Heart right ventricle (tissue), 16 donors: ENCODE data around the gene SFTPB. TPM values are rescaled to one million over a fixed set of nuclear protein-coding genes. Genes with fewer than 3 reads are reported as not detected.

Source experiments
- ATAC-seq, 8 donors: fragments of 200-7000 bp; cut with Tn5 transposase; one replicate each; pipeline ENCODE4 v1.9.1; 2020; ENCODE audit warnings: mild to moderate bottlenecking in 8 of 8, moderate library complexity in 8 of 8, moderate number of reproducible peaks in 1 of 8
- DNase-seq, 2 donors: peaks; one replicate each; pipeline ENCODE4 v3.0.0-alpha.2; 2020
- H3K27ac ChIP-seq, 10 donors: fragments of 200-600 bp; sonication (generic) in 2 of 10; one replicate each; pipeline versions ENCODE4 v1.5.0 to v1.8.0; 2020 to 2022; ENCODE audit warnings: mild to moderate bottlenecking in 3 of 10
- H3K27me3 ChIP-seq, 7 donors: fragments of 200-600 bp; one replicate each; pipeline ENCODE4 v1.8.0; 2021 to 2022; ENCODE audit warnings: mild to moderate bottlenecking in 2 of 7
- H3K36me3 ChIP-seq, 9 donors: fragments of 200-600 bp; sonication (generic) in 1 of 9; one replicate each; pipeline versions ENCODE4 v1.5.0 to v1.8.0; 2020 to 2022; ENCODE audit warnings: mild to moderate bottlenecking in 2 of 9
- H3K4me1 ChIP-seq, 9 donors: fragments of 200-600 bp; sonication (generic) in 1 of 9; one replicate each; pipeline versions ENCODE4 v1.5.0 to v1.8.0; 2020 to 2022; ENCODE audit warnings: mild to moderate bottlenecking in 4 of 9
- H3K4me3 ChIP-seq, 10 donors: fragments of 200-600 bp; sonication (generic) in 2 of 10; one replicate each; pipeline versions ENCODE4 v1.5.0 to v1.8.0; 2020 to 2022; ENCODE audit warnings: mild to moderate bottlenecking in 7 of 10, moderate library complexity in 2 of 10
- H3K9me3 ChIP-seq, 11 donors: fragments of 200-600 bp in 10 of 11; sonication (generic) in 2 of 11; one replicate each; pipeline versions ENCODE4 v1.5.0 to v1.8.0; 2013 to 2022; ENCODE audit warnings: mild to moderate bottlenecking in 2 of 11, control low read depth in 1 of 11, moderate library complexity in 1 of 11
- WGBS, 2 donors: extraction: QIAGEN DNeasy Blood & Tissue Kit; methylation state at CpG; one replicate each; pipeline ENCODE4 v1.1.7; 2013; ENCODE audit warnings: inconsistent platforms in 1 of 2; 5-methylcytosine and 5-hydroxymethylcytosine counted together
- intact Hi-C, 10 donors: fragments of 100-400 bp; cut with DNase I; formaldehyde crosslinking; loops; one replicate each; pipeline versions ENCODE4 v1.11.1 to v1.14.2; 2022
- polyA plus RNA-seq, 2 donors: library from polyadenylated mRNA; stranded (reverse); fragments of 200-250 nt; gene quantifications; one replicate each; pipeline ENCODE4 v1.2.3, GENCODE V29; 2013
- total RNA-seq, 10 donors: library from RNA; stranded (reverse); fragmentation: NEBNext Ultra II Directional in 3 of 10; extraction: Animal tissue kit (Norgen Biotek cat#: 25700) in 3 of 10; gene quantifications; one replicate each; pipeline versions ENCODE4 v1.2.1 to v1.2.4, GENCODE V29; 2021 to 2023
- TF ChIP-seq, protein P1 (sequence below), 9 donors: fragments of 200-600 bp; sonication (generic) in 2 of 9; IDR thresholded peaks; one replicate each; pipeline versions ENCODE4 v1.5.0 to v1.8.0; 2021 to 2022; ENCODE audit warnings: antibody characterized with exemption in 9 of 9, mild to moderate bottlenecking in 5 of 9, moderate library complexity in 1 of 9
- donor health status: Arrhythmogenic right ventricular cardiomyopathy.
- donor health status: ischemic (EF 13 %, LVEDD 7.1; RV severe dilation, severe dysfunction).
- donor health status: healthy with polysubstance abuse.
- donor health status: DM: no; HTN: yes; CAD: no.
- donor health status: DM: no; HTN: no; CAD: no.
- donor health status: ischemic (EF 25% LVEDD 6.9; RV normal size, moderate dysfunction).
- donor health status: ischemic (EF 25% LVEDD 5.7; RV mildly dilated, moderate dysfunction).
- donor health status: healthy.
- donor health status: DM: yes; HTN: yes; CAD: no.
- donor health status: Ischemic cardiomyopathy.
- donor health status: ischemic (EF 35%, LVEDD 5.7; RV mildly dilated, moderate dysfunction).
- donor health status: nonischemic (EF 11% LVEDD 7.7; RV severe dilation, severe dysfunction).
- donor health status: DM: yes; HTN: yes; CAD: no.
- donor health status: PGD.
- donor health status: ischemic (EF 29% LVEDD 5.4; RV normal size, mild dysfunction).
- donor health status: nonischemic (EF 23%, LVEDD 6.1; RV moderate dilation, normal function).

The SFTPB gene
- total and polyA plus RNA-seq, 12 donors = 0.62 to 1.2 TPM; not detected in 10

DNA sequence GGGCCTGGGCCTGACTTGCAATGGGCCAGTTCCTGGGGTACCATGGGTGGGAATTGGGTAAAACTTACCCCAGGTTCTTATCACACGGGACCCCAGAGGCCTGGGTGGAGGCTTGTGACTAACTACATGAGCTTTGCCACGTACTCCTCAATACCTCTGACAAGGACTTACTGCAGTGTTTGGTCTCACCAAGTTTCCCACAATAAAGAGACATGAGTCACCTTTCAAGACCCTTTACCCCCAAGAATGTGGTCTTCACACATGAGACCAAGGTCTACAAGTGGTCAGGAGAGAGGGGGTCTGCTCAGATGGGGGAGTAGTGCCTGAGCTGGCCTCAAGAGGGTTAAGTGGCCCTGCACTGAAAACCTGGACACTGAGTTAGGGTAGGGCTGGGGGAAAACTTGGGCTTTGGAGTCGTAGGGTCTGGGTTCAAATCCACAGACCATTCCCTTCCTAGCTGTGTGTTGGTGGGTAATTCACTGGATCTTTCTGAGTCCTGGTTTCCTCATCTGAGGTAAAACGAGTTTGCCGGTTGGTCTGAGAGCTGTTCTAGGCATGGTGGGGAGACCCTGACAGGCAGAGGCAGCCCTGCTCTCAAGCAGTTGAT, 24.1 kb upstream of the SFTPB start:
- H3K36me3 ChIP-seq = no peaks in the 10 kb centered on the region
- no peaks in the 10 kb centered on the region for H3K9me3 ChIP-seq
- TF ChIP-seq, protein P1, sequence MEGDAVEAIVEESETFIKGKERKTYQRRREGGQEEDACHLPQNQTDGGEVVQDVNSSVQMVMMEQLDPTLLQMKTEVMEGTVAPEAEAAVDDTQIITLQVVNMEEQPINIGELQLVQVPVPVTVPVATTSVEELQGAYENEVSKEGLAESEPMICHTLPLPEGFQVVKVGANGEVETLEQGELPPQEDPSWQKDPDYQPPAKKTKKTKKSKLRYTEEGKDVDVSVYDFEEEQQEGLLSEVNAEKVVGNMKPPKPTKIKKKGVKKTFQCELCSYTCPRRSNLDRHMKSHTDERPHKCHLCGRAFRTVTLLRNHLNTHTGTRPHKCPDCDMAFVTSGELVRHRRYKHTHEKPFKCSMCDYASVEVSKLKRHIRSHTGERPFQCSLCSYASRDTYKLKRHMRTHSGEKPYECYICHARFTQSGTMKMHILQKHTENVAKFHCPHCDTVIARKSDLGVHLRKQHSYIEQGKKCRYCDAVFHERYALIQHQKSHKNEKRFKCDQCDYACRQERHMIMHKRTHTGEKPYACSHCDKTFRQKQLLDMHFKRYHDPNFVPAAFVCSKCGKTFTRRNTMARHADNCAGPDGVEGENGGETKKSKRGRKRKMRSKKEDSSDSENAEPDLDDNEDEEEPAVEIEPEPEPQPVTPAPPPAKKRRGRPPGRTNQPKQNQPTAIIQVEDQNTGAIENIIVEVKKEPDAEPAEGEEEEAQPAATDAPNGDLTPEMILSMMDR (IDR thresholded peaks at IDR 0.05) = no peak
- no peaks in the 10 kb centered on the region for H3K27me3 ChIP-seq
- WGBS, 2 donors = 88 to 91% methylated on average over 5 of the region's 5 CpGs
- intact Hi-C loops = no loop called here
- no peak overlapping the region for H3K4me3 ChIP-seq
- no peak for ATAC-seq
- DNase-seq = no peak
- H3K4me1 ChIP-seq = no peaks in the 10 kb centered on the region
- H3K27ac ChIP-seq = no peak overlapping the region

DNA sequence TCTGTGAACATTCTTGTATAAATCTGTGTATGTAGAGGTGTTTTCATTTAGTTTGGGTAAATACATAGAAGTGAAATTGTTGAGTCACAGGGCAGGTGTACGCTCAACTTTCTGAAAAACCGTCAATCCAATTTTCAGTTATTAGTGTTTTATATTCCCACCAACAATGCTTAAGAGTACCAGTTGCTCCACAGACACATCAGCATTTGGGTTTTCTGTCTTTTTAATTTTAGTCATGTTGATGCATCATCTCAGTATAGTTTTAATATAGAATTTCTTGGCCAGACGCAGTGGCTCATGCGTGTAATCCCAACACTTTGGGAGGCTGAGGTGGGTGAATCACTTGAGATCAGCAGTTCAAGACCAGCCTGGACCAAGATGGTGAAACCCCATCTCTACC, 22.9 kb upstream of the SFTPB start:
- no peak for ATAC-seq

DNA sequence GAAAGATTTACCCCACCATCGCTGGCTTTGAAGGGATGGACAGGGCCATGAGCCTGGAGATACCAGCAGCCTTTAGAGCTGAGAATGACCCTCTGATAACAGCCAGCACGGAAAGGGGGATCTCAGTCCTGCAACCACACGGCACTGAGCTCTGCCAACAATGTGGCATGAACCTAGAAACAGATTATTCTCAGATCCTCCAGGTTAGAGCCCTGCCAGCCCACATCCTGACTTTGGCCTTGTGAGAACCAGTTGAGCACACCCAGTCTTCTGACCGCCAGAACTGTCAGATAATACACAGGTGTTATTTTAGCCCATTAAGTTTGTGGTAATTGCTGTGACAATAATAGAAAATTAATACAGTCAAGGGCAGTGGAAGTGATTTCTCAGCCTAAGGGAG, 16.8 kb upstream of the SFTPB start:
- no peaks in the 10 kb centered on the region for H3K36me3 ChIP-seq
- H3K27ac ChIP-seq = no peak overlapping the region
- H3K27me3 ChIP-seq = no peaks in the 10 kb centered on the region
- no peaks in the 10 kb centered on the region for H3K9me3 ChIP-seq
- no peak for ATAC-seq
- no peak overlapping the region for H3K4me3 ChIP-seq
- intact Hi-C loops = no loop called here
- no peak for DNase-seq
- H3K4me1 ChIP-seq = peaks cover 3 to 23% (median 14%) of the 10 kb centered on the region in 9 donors
- TF ChIP-seq, protein P1 (IDR thresholded peaks at IDR 0.05) = no peak
- 70 to 78% methylated on average over 4 of the region's 4 CpGs for WGBS, 2 donors

More for the DNA sequence above, 22.9 kb upstream of the SFTPB start:
- WGBS, 2 donors = 91 to 94% methylated on average over 4 of the region's 4 CpGs
- intact Hi-C loops = no loop called here
- H3K36me3 ChIP-seq = no peaks in the 10 kb centered on the region
- H3K9me3 ChIP-seq = no peaks in the 10 kb centered on the region
- TF ChIP-seq, protein P1 (IDR thresholded peaks at IDR 0.05) = no peak
- no peak overlapping the region for H3K4me3 ChIP-seq
- no peaks in the 10 kb centered on the region for H3K4me1 ChIP-seq
- no peak for DNase-seq
- H3K27ac ChIP-seq = no peak overlapping the region
- no peaks in the 10 kb centered on the region for H3K27me3 ChIP-seq

DNA sequence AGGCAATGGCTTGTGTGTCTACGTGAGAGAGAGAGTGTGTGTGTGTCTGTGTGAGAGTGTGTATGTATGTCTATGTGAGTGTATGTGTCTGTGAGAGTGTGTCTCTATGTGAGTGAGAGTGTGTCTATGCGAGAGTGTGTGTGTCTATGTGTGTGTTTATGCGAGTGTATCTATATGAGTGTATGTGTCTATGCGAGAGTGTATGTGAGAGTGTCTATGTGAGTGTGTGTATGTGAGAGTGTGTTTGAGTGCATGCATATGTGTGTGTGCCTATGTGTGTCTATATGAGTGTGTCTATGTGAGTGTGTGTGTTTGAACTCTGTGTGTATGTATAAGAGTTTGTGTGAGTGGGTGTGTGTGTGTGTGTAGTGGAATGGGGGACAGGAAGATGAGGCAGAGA, 16.4 kb upstream of the SFTPB start:
- 95 to 97% methylated on average over 4 of the region's 4 CpGs for WGBS, 2 donors
- H3K36me3 ChIP-seq = no peaks in the 10 kb centered on the region
- ATAC-seq (no peak), DNase-seq (no peak)
- TF ChIP-seq, protein P1 (IDR thresholded peaks at IDR 0.05) = no peak
- H3K4me3 ChIP-seq = no peak overlapping the region
- no peaks in the 10 kb centered on the region for H3K27me3 ChIP-seq
- H3K4me1 ChIP-seq = peaks cover 3 to 25% (median 18%) of the 10 kb centered on the region in 9 donors
- intact Hi-C loops = no loop called here
- no peak overlapping the region for H3K27ac ChIP-seq
- H3K9me3 ChIP-seq = no peaks in the 10 kb centered on the region
